Stimulated activated naive CD8-positive, alpha-beta T cell treated with anti-CD3 and anti-CD28 coated beads, Interleukin-15, Interleukin-2, amounts not matched to agents 100 U/mL and 50 U/mL, for 24 hours (primary cell): ENCODE measurements around the gene AUP1.

Experiments
- ATAC-seq: fragments of 150-1000 bp; cut with Tn5 transposase; one replicate; pipeline ENCODE4 v1.10.0; 2021
- DNase-seq: peaks from one replicate; pipeline ENCODE4 v3.0.0; 2021

AUP1 gene

DNA sequence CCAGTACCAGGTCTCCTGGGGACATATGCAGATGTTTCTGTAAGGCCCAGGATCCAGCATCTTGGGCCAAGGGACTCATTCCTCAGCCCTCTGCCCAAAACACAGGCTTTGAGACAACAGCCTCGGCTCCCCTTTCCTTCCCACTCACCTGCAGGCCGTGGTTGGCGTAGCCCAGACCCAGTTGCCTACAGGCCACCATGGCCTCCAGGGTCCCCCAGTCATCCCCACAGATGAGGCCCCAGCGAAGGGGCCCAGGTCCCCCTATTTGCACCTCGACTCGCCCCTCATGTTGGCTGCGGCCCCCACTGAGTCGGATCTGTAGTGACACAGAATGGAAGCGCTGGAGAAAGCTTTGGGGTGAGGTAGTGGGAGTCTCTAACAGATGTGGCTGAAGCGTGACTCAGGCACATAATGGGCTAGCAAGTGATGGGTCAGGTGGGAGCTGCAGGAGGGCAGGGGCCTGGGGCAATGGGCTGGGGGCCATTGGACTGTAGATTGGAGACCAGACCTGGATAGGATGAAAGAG lies 6.0 kb upstream of the AUP1 start:
- DNase-seq (no peak), ATAC-seq (no peak)

- ATAC-seq (no peak), DNase-seq (no peak)
Measured at GRCh38 chr2:74534411-74534810, 4.9 kb upstream of the AUP1 start.

- no peak for ATAC-seq
- no peak for DNase-seq
Measured at GRCh38 chr2:74533464-74533863, 4.0 kb upstream of the AUP1 start.

- no peak for DNase-seq
- ATAC-seq = no peak
Measured at GRCh38 chr2:74532222-74532621, 2.7 kb upstream of the AUP1 start.

DNA sequence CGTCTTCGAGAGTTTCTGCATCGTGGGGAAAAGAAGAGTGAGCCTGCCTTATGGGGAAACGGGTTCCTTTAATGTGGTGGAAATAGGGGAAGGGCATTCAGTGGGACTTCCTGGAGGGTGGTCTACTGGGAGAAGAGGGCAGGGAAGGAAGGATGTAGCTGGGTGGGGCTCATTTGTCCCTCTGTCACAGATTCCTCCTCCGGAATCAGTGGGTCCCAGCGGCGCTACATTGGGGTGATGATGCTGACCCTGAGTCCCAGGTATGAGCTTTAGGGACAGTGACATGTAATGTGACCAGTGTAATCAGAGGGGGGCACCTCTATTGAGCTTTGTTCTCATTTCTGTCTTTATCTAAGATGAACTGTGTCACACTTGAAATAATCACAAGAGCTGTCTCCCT lies 2.2 kb upstream of the AUP1 start:
- ATAC-seq = no peak
- no peak for DNase-seq

- DNase-seq = peak; percentile 62
Measured at GRCh38 chr2:74530239-74531187, 1.0 kb upstream of the AUP1 start.

GRCh38 chr2:74528600-74529356 lies 728 bp downstream of the AUP1 start:
- ATAC-seq (no peak), DNase-seq (peak; percentile 34)

More at GRCh38 chr2:74530239-74531187, 1.0 kb upstream of the AUP1 start:
- peak; percentile 32 for ATAC-seq

DNA sequence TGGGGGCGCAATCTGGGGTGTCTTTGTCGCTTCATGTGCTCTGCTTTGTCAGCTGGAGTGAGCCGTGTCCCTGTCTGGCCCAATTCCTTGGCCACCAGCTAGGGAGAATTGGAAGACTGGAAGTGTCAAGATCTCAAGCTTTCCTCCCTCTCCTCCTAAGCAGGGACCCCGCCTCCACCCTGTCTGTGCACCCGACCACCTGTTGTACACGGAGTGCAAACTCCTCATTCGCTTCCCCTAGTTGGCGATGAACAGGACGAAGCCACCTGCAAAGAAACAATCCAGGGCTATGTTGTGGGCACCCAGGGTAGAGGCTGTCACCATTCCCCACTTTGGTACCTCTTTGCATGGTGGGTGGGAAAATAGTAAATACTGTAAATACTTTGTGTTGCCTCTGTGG lies 1.8 kb downstream of the AUP1 start:
- DNase-seq = no peak
- ATAC-seq = no peak

- ATAC-seq (no peak), DNase-seq (no peak)
Measured at GRCh38 chr2:74526649-74527230, 2.8 kb downstream of the AUP1 start.

DNA sequence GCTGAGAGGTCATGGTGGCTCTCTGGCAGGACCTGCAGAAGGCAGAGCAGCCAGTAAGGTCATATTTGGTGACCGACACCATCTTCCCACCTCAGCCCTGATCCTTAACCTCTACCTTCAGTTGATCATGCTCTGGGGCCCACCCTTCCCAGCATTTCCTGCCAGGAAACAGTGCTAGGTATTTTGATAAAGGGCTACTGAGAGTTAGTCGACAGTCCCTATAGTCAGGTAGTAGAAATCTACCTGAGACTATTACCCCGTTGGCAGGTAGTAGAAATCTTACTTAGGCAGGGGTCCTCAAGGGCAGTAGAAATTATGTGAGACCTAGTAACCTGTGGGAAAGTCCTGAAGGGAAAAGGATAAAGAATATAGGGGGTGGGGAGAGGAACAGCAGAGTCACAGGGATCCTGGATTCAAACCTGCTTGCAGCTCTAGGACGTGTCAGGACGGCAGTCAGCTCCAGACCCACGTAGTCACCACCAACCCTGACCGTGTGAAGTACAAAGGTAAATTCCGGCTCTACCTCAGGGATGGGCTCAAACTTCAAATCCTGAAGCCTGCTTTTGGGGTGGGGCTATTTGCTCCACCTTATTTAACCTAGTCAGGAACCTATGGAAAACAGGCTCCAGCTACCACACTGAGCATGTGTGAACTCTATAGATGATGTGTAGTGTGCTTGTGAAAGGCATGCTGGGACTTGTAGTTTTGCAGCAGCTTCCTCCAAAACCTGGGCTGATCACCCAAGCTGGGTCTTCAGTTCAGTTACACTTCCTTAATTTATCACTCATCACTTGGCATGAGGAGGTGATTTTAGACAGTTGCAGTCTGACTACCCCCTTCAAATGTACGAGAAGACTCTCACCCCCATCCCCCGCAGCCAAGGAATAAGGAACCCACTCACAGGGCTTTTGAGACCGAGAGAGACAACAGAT lies 3.5 kb downstream of the AUP1 start, which contains the start of gene DQX1:
TSS of gene DQX1 (minus strand) at position 515 of the 932 bp plus-strand sequence. CDS start at position 13, 502 bp downstream.
- ATAC-seq (no peak), DNase-seq (no peak)

DNA sequence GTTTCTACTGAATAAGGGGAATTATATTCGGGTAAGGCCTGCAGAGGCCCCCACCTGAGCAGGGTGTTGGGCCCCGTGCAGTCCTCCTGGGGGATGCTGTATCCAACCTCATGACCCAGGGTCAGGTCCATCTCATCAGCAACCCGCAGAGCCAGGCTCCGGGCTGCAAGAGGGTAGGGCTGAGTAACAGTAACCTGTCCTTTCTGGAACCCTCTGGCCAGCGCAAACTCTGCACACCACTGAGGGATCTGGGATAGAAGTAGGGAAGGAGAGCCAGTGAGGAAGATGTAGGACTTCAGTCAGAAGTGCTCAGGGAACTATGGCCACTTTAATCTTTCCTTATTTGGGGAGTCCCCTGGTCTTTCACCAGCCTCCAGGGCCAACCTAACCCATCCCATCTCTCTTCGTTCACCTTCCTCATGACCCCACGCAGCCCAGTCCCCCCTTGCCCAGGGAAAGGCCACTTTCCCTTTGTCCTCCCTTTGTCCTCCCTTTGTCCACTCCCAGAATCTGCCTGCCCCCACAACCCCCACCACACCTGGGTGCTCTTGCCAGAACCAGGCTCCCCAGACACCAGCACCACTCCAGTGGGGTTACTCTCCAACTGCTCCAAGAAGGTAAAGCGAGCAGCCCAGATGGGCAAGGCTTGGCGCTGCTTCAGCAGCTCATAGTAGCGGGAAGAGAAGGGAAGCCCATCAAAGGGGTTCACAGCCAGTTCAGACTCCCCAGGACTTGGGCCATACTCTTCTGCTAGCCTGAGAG lies 4.4 kb downstream of the AUP1 start:
- DNase-seq = no peak
- no peak for ATAC-seq

- no peak for ATAC-seq
- no peak for DNase-seq
Measured at GRCh38 chr2:74524005-74524404, 5.5 kb downstream of the AUP1 start.

GRCh38 chr2:74522516-74522915 lies 7.0 kb downstream of the AUP1 start:
- ATAC-seq (no peak), DNase-seq (no peak)

GRCh38 chr2:74516650-74517049 lies 12.9 kb downstream of the AUP1 start:
- ATAC-seq (no peak), DNase-seq (no peak)

- DNase-seq (peak; percentile 78), ATAC-seq (peak; percentile 67)
Measured at GRCh38 chr2:74515981-74516633, 13.4 kb downstream of the AUP1 start.

GRCh38 chr2:74515271-74515980 lies 14.1 kb downstream of the AUP1 start:
- DNase-seq = no peak
- no peak for ATAC-seq

DNA sequence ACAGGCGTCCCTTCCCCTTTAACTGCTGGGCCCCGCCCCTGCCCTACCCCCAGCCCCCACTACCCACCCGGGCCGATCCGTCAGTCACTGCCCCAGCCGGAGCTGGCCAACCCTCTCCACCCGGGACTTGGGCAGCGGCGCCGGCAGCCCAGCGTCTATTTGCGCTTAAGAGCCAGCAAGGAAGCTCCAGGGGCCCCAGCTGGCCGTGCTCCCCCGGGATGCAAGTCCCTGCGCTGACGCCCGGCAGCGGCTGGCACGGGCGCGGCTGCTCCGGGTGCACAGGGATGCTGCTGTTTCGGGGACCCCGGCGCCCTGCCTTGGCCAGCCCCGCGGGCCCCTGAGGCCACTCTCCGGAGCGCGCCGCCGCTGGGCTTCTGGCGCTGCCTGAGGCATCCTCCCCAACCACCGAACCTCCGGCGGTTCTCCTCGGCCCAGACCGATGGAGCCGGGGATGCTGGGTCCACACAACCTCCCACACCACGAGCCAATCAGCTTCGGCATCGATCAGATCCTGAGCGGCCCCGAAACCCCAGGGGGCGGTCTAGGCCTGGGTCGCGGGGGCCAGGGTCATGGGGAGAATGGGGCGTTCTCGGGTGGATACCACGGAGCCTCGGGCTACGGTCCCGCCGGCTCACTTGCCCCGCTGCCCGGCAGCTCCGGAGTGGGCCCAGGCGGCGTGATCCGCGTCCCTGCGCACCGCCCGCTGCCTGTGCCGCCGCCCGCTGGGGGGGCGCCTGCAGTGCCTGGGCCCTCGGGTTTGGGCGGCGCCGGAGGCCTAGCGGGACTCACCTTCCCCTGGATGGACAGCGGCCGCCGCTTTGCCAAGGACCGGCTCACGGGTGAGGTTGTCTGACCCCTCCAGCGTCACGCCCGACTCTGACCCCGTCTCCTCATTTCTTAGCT lies 14.9 kb downstream of the AUP1 start, which contains the start of gene TLX2:
TSS of gene TLX2 (plus strand) at position 83 of the 903 bp plus-strand sequence. CDS start at position 440, 357 bp downstream.
- ATAC-seq (peak; percentile 19), DNase-seq (no peak)
